T1000 (cell line): ENCODE measurements around the gene C14orf93.

Experiments used
- DNase-seq: peaks from one replicate; lab custom pipeline; 2025; ENCODE audit warnings: mixed read lengths; lab: John Stamatoyannopoulos, UW

C14orf93 gene

GRCh38 chr14:23045419-23046357 lies 35.7 kb upstream of the C14orf93 start:
- no peak for DNase-seq

GRCh38 chr14:23044840-23045239 lies 34.9 kb upstream of the C14orf93 start:
- no peak for DNase-seq

DNA sequence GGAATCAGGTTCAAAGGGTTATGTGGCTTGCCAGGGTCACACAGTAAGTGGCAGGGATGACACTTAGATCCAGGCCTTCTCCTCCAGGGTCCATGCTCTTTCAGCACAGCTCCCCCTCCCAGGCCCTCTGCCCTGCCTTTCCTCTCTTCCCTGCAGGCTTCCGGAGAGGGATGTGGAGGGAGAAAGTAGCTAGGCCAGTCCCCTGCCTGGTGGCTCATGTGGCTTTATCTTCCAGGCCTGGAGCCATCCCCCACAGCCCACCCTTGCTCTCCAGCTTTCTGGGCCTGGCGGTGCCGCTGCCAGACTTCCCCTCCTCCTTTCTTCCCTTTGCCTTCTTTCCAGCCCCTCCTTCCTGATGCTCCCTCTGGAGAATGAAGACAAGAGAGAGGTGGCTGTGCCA lies 33.8 kb upstream of the C14orf93 start:
- DNase-seq = no peak

- no peak for DNase-seq
Observed at GRCh38 chr14:23043145-23043544, 33.2 kb upstream of the C14orf93 start.

DNA sequence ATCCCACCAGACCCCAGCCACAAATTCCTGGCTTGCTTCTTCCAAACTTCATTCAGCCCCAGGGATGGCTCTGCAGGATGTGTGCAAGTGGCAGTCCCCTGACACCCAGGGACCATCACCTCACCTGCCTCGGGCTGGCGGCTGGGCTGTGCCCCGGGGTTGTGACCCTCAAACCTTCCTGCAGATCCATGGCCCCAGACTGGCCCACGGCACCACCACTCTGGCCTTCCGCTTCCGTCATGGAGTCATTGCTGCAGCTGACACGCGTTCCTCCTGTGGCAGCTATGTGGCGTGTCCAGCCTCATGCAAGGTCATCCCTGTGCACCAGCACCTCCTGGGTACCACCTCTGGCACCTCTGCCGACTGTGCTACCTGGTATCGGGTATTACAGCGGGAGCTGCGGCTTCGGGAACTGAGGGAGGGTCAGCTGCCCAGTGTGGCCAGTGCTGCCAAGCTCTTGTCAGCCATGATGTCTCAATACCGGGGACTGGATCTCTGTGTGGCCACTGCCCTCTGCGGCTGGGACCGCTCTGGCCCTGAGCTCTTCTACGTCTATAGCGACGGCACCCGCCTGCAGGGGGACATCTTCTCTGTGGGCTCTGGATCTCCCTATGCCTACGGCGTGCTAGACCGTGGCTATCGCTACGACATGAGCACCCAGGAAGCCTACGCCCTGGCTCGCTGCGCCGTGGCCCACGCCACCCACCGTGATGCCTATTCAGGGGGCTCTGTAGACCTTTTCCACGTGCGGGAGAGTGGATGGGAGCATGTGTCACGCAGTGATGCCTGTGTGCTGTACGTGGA lies 32.4 kb upstream of the C14orf93 start, which contains the start of gene PSMB11:
Gene PSMB11, plus strand, starts transcription at position 51 of the 804 bp plus-strand sequence. Its CDS starts 14 bp downstream, at position 65.
- DNase-seq = no peak

DNA sequence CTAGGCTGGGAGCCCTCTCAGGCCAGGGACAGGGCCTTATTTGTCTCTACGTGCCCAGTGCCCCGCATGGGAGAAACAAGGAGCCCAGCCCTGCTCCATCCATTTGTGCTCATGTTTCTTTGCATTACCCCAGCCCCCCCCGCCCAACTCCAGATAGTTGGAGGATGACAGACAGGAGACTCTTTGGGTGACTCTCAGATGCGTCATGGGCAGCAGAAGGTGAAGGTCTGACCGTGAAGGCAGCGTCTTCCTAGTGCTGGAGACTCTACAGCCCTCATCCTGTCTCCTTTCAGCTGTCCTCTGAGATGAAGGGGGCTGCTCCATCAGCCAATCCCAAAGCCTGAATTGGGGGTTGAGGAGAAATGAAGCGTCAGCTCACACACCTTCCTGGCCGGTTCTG lies 31.8 kb upstream of the C14orf93 start:
- DNase-seq = no peak

GRCh38 chr14:23040100-23040499 lies 30.2 kb upstream of the C14orf93 start:
- DNase-seq = no peak

DNA sequence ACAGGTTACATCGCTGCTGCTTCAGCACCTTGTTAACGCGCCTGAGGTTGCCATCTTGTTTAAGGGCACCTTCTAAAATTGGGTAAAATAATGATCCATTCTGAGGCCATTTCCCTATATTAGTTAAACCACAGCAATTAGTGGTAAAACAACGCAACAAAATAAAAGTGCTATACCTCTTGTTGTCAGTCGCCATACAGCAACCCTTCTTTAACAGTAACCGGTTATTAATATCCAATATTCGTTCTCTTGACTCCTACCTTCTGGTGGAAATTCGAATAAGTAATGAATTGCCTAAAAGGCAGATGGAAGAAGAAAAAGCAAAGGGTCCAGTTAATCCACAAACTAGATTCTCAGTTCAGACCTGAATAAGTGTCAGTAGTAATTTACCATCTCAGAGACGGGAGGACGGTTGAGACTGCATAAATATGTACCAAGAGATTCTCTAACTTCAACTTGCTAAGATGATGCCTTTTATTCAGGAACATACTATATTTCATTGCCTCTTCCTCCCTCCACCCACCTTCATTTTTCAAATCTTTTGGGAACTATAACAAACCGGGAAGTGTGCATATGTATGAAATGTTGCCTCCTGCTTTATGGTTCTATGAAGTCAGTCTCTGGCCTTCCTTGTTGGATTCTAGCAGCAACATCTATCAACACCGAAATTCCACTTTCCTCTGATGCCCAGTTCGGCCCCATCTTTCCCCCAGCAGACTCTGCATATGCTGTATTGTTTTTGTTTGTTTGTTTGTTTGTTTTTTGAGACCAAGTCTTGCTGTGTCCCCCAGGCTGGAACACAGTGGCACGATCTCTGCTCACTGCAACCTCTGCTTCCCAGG lies 25.6 kb upstream of the C14orf93 start:
- no peak for DNase-seq

- no peak for DNase-seq
Observed at GRCh38 chr14:23034498-23035302, 24.8 kb upstream of the C14orf93 start, which contains the start of gene PSMB5. Gene PSMB5, minus strand, starts transcription at chr14:23034900. Its CDS starts 19 bp downstream, at chr14:23034881.

GRCh38 chr14:23033801-23034497 lies 24.0 kb upstream of the C14orf93 start:
- no peak for DNase-seq

DNA sequence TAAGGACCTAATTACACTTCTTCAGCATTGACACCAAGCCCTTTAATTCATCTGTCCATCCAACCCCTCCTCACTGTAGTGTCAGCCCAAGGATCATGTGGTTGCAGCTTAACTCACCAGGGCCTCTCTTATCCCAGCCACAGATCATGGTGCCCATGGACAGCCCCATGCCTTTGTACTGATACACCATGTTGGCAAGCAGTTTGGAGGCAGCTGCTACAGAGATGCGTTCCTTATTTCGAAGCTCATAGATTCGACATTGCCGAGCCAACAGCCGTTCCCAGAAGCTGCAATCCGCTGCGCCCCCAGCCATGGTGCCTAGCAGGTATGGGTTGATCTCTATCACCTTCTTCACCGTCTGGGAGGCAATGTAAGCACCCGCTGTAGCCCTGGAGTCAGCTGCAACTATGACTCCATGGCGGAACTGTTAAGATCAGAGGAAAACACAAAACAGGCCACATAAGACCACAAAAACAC lies 23.3 kb upstream of the C14orf93 start:
- DNase-seq = no peak

- DNase-seq = no peak
Observed at GRCh38 chr14:23030936-23031335, 21.0 kb upstream of the C14orf93 start.

- no peak for DNase-seq
Observed at GRCh38 chr14:23028799-23029198, 18.9 kb upstream of the C14orf93 start.

- DNase-seq = no peak
Observed at GRCh38 chr14:23025151-23025814, 15.3 kb upstream of the C14orf93 start.

GRCh38 chr14:23024612-23025075 lies 14.7 kb upstream of the C14orf93 start:
- DNase-seq = no peak

DNA sequence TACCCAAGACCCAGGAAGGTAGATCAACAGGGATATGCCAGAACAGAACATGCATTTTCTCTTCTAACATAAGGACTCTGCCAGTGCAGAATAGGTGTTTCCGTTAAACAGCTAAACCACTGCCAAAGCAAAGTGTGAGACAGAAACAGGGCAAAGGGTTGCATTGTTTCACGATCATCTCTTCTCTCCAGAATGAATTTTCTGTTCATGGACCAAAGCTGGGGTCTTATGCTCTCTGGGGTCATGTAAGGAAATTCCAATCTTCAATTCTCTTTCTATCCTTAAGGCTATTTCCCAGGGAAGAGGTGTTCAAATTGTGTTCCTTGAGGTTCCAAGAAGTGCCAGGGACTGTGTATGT lies 13.8 kb upstream of the C14orf93 start:
- DNase-seq = no peak

DNA sequence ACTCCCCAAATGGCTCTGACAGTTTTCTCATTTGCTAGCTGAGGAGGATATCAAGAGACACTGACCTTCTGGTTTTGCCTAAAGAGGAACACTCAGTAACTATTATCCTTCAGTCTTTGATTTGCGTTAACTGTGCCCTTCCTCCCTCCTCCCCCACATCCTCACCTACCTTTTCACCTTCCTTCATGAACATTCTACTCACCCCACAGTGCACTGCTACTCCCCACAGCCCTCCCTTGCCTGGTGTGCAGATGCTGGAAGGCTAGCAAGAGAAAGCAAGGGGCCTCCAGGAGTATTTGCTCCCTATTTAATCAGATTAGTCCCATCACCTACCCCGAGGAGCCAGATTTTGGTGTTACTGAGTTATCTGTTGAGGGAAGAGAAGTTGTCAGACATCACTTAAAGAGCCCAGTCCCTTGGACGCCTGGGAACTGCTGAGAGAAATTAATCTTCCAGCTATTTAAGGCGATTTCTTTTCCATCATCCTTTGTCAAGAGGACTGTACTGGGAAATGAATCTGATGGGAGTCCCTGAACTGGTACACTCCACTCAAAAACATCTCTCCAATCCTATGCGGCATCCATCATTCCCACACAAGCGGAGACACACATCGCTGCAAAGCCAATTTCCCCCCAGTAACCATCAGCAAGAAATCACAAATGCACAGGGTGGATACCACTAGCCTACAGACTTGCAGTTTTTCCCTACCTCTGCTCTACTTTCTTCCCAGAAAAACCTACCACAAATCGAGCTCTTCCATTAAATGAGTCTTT lies 13.3 kb upstream of the C14orf93 start:
- DNase-seq = no peak

GRCh38 chr14:23021889-23022442 lies 12.0 kb upstream of the C14orf93 start:
- DNase-seq = no peak
